Measurements from ENCODE around the gene VSIG2.

DNA sequence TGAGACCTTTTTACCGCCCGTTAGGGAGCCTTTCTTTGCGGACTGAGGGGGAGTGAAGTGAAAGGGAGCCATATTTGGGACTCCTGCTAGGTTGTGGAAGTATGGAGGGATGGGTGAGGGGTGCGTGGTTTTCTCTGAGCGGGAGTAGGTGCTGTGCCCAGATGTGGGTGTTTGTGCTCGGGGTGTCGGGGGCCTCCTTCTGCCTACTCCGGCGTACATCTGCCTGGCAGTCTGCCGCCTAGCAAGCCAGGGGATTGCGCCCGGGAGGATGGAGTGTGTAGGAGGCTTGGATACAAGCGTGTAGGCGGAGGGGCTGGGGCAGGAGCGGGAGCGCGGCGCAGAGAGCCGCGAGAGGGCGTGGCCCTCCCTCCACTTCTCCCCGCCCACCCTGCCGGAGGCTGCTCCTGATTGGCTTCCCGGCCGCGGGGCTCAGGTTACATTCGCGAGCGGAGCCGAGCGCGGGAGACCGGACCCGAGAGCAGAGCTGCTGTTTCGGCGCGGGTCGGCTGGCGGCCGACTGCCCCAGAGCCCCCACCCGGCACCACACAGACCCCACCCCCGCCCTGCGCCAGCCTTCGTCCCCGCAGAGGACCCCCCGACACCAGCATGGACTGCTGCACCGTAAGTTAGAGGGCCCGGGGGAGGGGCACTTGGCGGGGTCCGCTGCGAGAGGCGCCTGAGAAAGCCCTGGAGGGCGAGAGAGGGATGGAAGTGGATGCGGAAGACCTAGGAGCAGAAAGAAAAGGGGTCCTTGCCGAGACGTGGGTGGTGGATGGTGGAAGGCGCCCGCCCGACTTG, 12.4 kb downstream of the VSIG2 start, which contains the start of gene NRGN:
- no peak for TF ChIP-seq POLR2A (IDR thresholded peaks at IDR 0.05)
- TF ChIP-seq, protein P1, sequence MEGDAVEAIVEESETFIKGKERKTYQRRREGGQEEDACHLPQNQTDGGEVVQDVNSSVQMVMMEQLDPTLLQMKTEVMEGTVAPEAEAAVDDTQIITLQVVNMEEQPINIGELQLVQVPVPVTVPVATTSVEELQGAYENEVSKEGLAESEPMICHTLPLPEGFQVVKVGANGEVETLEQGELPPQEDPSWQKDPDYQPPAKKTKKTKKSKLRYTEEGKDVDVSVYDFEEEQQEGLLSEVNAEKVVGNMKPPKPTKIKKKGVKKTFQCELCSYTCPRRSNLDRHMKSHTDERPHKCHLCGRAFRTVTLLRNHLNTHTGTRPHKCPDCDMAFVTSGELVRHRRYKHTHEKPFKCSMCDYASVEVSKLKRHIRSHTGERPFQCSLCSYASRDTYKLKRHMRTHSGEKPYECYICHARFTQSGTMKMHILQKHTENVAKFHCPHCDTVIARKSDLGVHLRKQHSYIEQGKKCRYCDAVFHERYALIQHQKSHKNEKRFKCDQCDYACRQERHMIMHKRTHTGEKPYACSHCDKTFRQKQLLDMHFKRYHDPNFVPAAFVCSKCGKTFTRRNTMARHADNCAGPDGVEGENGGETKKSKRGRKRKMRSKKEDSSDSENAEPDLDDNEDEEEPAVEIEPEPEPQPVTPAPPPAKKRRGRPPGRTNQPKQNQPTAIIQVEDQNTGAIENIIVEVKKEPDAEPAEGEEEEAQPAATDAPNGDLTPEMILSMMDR (IDR thresholded peaks at IDR 0.05), result no peak
